GM12801 (cell line): Measurements from ENCODE around the gene POMT1.

Experiments
- TF ChIP-seq, protein P1 (sequence below): IDR thresholded peaks from one replicate; pipeline ENCODE4 v1.5.1; 2011; ENCODE audit warnings: control low read depth; ENCODE audit not compliant: insufficient read length; ENCODE audit errors: extremely low read depth

The POMT1 gene

DNA sequence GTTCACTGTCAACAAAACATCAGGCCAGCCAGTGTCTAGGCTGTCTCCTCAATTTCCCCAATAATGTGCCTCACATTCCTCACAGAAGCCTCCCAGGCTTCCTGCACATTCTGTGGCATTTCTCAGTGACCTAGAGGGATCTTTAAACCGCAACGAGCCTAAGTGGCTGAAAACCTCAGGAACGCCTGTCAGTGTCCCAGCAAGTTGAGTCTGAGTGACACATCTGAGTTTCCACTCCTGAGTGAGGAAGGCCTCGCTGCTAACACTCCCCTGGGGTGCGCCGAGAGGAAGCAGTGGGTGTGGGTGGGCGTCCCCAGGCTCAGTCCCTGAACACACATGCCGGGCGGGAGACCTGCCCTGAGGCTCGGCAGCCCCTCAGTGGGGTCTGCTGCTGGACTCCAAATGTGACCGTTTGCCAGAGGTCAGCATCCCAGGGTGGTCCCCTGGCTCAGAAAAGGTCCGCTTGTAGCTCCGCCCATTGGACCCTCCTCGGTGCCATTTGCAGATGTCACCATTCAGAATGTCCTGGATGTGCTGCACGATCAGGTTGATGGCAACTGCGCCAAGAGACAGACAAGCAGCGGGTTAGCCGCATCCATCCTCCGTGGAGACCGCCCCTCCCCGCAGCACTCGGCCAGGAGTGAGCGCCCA is 22.1 kb downstream of the POMT1 start:
- TF ChIP-seq, protein P1, sequence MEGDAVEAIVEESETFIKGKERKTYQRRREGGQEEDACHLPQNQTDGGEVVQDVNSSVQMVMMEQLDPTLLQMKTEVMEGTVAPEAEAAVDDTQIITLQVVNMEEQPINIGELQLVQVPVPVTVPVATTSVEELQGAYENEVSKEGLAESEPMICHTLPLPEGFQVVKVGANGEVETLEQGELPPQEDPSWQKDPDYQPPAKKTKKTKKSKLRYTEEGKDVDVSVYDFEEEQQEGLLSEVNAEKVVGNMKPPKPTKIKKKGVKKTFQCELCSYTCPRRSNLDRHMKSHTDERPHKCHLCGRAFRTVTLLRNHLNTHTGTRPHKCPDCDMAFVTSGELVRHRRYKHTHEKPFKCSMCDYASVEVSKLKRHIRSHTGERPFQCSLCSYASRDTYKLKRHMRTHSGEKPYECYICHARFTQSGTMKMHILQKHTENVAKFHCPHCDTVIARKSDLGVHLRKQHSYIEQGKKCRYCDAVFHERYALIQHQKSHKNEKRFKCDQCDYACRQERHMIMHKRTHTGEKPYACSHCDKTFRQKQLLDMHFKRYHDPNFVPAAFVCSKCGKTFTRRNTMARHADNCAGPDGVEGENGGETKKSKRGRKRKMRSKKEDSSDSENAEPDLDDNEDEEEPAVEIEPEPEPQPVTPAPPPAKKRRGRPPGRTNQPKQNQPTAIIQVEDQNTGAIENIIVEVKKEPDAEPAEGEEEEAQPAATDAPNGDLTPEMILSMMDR = no peak

DNA sequence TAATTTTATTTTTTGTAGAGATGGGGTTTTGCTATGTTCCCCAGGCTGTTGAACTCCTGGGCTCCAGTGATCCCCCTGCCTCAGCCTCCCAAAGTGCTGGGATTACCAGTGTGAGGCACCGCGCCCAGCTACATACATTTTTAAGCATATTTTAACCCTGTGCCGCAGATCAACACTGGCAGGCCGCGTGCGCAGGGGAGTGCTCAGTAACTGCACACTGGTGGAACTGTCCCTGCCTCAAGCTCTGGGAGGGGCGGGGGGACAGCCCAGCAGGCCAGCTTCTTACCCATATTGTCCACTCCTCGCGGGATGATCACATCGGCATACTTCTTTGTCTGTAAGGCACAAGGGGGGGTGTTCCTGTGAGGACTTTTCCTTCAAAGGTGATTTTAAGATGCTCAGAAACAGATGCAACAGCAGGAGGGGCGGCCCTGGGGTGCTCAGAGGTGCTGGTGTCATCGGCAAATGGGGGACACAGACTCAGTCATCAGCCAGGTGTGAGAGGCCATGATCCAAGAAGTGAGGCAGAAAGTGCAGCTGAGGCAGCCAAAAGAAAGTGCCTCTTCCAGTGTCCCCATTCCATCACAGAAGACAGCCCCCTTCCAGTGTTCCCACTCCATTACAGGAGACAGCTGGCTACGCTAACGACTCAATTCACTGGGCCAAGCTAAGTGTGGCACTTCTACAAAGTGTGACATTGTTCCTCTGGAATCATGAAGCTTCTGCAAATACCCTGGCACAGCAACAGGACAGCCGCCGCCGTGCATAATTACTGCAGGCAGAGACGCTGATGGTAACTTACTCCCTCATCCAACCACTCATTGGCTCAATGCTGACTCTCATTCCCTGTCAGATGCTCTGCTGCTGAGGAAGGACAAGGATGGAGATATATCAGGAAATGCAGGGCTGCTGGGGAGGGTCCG is 23.2 kb downstream of the POMT1 start:
- TF ChIP-seq, protein P1 = no peak

GRCh38 chr9:131528186-131528585 is 25.5 kb downstream of the POMT1 start:
- TF ChIP-seq, protein P1 = no peak

GRCh38 chr9:131528886-131529505 is 26.3 kb downstream of the POMT1 start:
- TF ChIP-seq, protein P1 = no peak

GRCh38 chr9:131529597-131530545 is 27.2 kb downstream of the POMT1 start:
- TF ChIP-seq, protein P1 = no peak

GRCh38 chr9:131530546-131530919 is 27.8 kb downstream of the POMT1 start:
- TF ChIP-seq, protein P1 = no peak
